Neural progenitor cell (in vitro differentiated cells): ENCODE data around the gene RUFY4.

Source experiments
- EZH2 ChIP-seq: fragments of 200-600 bp; sonication (generic); IDR thresholded peaks from 2 replicates; pipeline ENCODE4 v1.6.1; 2017; ENCODE audit warnings: antibody characterized with exemption, mild to moderate bottlenecking, moderate library complexity
- TF ChIP-seq, protein P1 (sequence below): fragments of 200-600 bp; sonication (generic); IDR thresholded peaks from 2 replicates; pipeline ENCODE4 v1.5.1; 2017; ENCODE audit warnings: antibody characterized with exemption, mild to moderate bottlenecking

DNA sequence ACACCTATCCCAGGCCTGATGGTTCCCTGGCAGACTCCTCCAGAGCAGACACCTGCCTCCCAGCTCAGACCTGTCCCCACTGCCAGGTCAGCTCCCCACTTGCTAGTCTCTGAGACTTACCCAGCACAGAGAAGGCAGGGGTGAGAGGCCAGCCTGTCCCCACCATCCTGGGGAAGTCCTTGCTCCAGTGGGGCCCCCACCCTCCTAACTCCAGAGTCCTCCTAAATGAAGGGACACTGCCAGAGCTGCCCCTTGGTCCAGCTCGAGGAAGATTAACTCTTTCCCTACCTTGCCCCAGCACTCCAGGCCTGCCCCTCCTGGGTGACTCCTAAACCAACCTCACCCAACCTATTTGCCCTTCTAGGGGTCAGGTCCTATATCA lies 35.9 kb upstream of the RUFY4 start:
- TF ChIP-seq, protein P1, sequence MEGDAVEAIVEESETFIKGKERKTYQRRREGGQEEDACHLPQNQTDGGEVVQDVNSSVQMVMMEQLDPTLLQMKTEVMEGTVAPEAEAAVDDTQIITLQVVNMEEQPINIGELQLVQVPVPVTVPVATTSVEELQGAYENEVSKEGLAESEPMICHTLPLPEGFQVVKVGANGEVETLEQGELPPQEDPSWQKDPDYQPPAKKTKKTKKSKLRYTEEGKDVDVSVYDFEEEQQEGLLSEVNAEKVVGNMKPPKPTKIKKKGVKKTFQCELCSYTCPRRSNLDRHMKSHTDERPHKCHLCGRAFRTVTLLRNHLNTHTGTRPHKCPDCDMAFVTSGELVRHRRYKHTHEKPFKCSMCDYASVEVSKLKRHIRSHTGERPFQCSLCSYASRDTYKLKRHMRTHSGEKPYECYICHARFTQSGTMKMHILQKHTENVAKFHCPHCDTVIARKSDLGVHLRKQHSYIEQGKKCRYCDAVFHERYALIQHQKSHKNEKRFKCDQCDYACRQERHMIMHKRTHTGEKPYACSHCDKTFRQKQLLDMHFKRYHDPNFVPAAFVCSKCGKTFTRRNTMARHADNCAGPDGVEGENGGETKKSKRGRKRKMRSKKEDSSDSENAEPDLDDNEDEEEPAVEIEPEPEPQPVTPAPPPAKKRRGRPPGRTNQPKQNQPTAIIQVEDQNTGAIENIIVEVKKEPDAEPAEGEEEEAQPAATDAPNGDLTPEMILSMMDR, result no peak
- no peak for TF ChIP-seq EZH2
